IMR-90 (cell line): ENCODE results near the gene TGM2.

Source experiments
- MAZ ChIP-seq: IDR thresholded peaks from 2 replicates; pipeline ENCODE4 v1.6.1; 2012; ENCODE audit warnings: low read depth, mild to moderate bottlenecking, low read length, improper control_type of control experiment, moderate library complexity, borderline replicate concordance
- TF ChIP-seq, protein P1 (sequence below): conservative IDR thresholded peaks from 2 replicates; pipeline ENCODE4 v1.5.1; 2012; ENCODE audit warnings: mild to moderate bottlenecking, low read depth, low read length, improper control_type of control experiment

DNA sequence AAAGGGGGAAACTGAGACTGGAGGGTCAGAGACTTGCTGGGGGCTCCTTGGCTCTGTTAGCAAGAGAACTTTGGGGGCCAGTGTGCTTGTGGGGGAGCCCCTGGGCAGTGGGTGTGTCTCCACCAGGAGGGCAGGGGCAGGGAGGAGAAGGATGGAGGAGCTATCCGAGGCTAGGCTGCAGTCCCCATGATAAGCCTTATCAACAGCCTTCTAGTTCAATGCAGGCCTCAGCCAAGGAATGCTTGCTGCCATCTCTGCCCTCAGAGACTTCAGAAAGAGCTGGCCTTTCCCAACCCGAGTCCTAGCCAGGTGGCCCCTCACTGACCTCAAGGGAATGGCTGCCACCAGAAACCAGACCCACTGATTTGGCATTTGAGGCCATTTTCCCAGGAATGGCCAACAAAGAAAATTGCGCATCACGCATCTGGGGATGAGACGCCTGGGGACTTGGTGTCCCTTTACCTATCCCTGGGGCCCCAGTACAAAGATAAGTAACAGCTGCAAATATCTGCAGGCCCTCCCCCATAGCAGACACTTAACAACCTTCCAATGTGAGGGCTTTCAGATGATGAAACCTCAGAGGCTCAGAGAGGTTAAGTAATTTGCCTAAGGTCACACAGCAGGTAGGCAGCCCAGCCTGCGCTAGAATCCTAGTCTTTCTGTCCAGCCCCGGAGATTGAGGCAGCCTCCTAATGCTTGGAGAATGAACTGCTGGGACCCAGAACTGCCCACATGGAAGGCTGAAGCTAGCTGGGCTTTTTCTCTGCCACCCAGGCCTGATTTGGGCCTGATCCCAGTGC, 4.9 kb downstream of the TGM2 start:
- no peak for TF ChIP-seq MAZ
- TF ChIP-seq, protein P1, sequence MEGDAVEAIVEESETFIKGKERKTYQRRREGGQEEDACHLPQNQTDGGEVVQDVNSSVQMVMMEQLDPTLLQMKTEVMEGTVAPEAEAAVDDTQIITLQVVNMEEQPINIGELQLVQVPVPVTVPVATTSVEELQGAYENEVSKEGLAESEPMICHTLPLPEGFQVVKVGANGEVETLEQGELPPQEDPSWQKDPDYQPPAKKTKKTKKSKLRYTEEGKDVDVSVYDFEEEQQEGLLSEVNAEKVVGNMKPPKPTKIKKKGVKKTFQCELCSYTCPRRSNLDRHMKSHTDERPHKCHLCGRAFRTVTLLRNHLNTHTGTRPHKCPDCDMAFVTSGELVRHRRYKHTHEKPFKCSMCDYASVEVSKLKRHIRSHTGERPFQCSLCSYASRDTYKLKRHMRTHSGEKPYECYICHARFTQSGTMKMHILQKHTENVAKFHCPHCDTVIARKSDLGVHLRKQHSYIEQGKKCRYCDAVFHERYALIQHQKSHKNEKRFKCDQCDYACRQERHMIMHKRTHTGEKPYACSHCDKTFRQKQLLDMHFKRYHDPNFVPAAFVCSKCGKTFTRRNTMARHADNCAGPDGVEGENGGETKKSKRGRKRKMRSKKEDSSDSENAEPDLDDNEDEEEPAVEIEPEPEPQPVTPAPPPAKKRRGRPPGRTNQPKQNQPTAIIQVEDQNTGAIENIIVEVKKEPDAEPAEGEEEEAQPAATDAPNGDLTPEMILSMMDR: no peak
